ENCODE results near the gene TMEM25. TPM values are rescaled to one million over a fixed set of nuclear protein-coding genes. Genes with fewer than 3 reads are reported as not detected.
A peak's percentile ranks its signal among the peaks of the same experiment; 100 is the strongest.
"Not testable (repeated sequence)": the region's sequence is repeated elsewhere in the genome, so short reads cannot be mapped to it uniquely, and the experiment has no call there.

The TMEM25 gene
- total RNA-seq, 1 experiment from 2014 or later: 12.1 TPM

DNA sequence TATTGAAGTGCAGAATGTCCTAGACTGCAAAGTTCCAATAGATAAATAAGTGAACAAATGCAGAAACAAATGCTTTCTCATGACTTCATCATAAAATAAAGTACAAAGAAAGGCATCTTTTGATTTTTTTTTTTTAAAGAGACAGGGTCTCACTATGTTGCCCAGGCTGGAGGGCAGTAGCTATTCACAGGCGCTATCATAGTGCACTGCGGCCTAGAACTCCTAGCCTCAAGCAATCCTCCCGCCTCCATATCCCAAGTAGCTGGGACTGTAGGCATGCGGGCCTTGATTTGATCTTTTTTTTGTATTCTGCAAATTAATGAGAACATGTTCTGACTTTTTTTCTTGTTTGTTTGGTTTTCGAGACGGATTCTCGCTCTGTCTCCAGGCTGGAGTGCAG, 43.6 kb downstream of the TMEM25 start:
- Histone ChIP-seq H3K4me3 (ENCODE audit: low read length) (no peak overlapping the region), H3K79me2 (ENCODE audit: low read length) (peaks cover 66% of the 10 kb centered on the region), H3K4me2 (ENCODE audit: low read depth, low read length, poor library complexity, severe bottlenecking) (peak overlapping the region; percentile 80), H3K27ac (ENCODE audit: low read length) (no peak overlapping the region), H3K27me3 (ENCODE audit: low read length) (no peaks in the 10 kb centered on the region), H2AFZ (ENCODE audit: low read length) (no peak overlapping the region), H3K9me3 (ENCODE audit: low read length) (no peaks in the 10 kb centered on the region), H3K4me1 (ENCODE audit: low read length) (peaks cover 25% of the 10 kb centered on the region), H3K36me3 (ENCODE audit: insufficient read depth, low read length) (no peaks in the 10 kb centered on the region), H3K9ac (ENCODE audit: low read length) (no peak overlapping the region), H3K9me2 (replicated peaks; ENCODE audit: insufficient read depth, low read length) (no peaks in the 10 kb centered on the region), H4K20me1 (ENCODE audit: insufficient read depth, low read depth, low read length) (peaks cover 11% of the 10 kb centered on the region)
- no peak for DNase-seq

DNA sequence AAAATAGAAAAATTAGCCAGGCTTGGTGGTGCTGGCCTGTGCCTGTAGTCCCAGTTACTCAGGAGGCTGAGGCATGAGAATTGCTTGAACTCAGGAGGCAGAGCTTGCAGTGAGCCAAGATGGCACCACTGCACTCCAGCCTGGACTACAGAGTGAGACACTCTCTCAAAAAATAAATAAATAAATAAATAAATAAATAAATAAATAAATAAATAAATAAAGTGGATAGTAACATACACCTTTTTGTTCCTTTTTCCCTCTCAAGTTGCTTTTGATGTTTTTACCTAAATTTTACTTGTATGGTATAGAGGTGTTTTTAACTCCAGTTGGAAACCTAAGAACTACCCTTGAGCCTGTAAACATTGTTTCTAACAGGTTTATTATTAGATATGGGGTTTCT, 47.0 kb downstream of the TMEM25 start:
- DNase-seq; H3K27ac ChIP-seq (ENCODE audit: low read length); H3K4me3 ChIP-seq (ENCODE audit: low read length); H3K9me3 ChIP-seq (ENCODE audit: low read length); H3K27me3 ChIP-seq (ENCODE audit: low read length); H3K4me2 ChIP-seq (ENCODE audit: low read depth, low read length, poor library complexity, severe bottlenecking); H3K36me3 ChIP-seq (ENCODE audit: insufficient read depth, low read length); H3K9me2 ChIP-seq (replicated peaks; ENCODE audit: insufficient read depth, low read length); H2AFZ ChIP-seq (ENCODE audit: low read length); H3K9ac ChIP-seq (ENCODE audit: low read length): not testable (repeated sequence)
- H4K20me1 ChIP-seq (ENCODE audit: insufficient read depth, low read depth, low read length): peaks cover 10% of the 10 kb centered on the region
- peaks cover 20% of the 10 kb centered on the region for H3K4me1 ChIP-seq (ENCODE audit: low read length)
- peaks cover 71% of the 10 kb centered on the region for H3K79me2 ChIP-seq (ENCODE audit: low read length)

DNA sequence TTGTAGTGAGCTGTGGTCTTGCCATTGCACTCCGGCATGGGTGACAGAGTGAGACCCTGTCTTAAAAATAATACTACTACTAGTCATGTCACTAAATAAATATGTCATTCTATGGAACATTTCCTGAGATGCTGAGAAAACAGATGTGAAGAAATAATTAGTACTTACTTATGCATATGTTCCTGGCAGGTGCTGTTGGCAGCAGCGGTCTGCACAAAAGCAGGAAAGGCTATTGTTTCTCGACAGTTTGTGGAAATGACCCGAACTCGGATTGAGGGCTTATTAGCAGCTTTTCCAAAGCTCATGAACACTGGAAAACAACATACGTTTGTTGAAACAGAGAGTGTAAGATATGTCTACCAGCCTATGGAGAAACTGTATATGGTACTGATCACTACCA, 50.1 kb downstream of the TMEM25 start:
- Histone ChIP-seq H3K27ac (ENCODE audit: low read length) (no peak overlapping the region), H3K4me3 (ENCODE audit: low read length) (no peak overlapping the region), H3K79me2 (ENCODE audit: low read length) (peaks cover 40% of the 10 kb centered on the region), H3K27me3 (ENCODE audit: low read length) (no peaks in the 10 kb centered on the region), H3K9ac (ENCODE audit: low read length) (no peak overlapping the region), H3K9me3 (ENCODE audit: low read length) (no peaks in the 10 kb centered on the region), H3K36me3 (ENCODE audit: insufficient read depth, low read length) (peaks cover 3% of the 10 kb centered on the region; the same call in 1 of the 2 replicates), H4K20me1 (ENCODE audit: insufficient read depth, low read depth, low read length) (peaks cover 5% of the 10 kb centered on the region; the same call in 1 of the 2 replicates), H2AFZ (ENCODE audit: low read length) (no peak overlapping the region), H3K4me2 (ENCODE audit: low read depth, low read length, poor library complexity, severe bottlenecking) (no peak overlapping the region), H3K9me2 (replicated peaks; ENCODE audit: insufficient read depth, low read length) (no peaks in the 10 kb centered on the region), H3K4me1 (ENCODE audit: low read length) (no peaks in the 10 kb centered on the region)
- DNase-seq: no peak

Other genes with a start within 250 kb of the TMEM25 start
- 0.32 and 1.3 TPM in 2 replicates for gene CD3E, start 226.5 kb upstream of the TMEM25 start, total RNA-seq (2014; rRNA removed; shearing (Covaris generic); ENCODE audit: low replicate concordance)
- 3.7 and 5.7 TPM in 2 replicates for gene CD3D, start 188.5 kb upstream of the TMEM25 start, total RNA-seq (2014; rRNA removed; shearing (Covaris generic); ENCODE audit: low replicate concordance)
- 88.1 and 158 TPM in 2 replicates for gene CD3G, start 186.8 kb upstream of the TMEM25 start, total RNA-seq (2014; rRNA removed; shearing (Covaris generic); ENCODE audit: low replicate concordance)
- gene UBE4A, start 171.6 kb upstream of the TMEM25 start, total RNA-seq (2014; rRNA removed; shearing (Covaris generic); ENCODE audit: low replicate concordance): 9.7 and 26.3 TPM in 2 replicates
- gene ATP5MG, start 129.6 kb upstream of the TMEM25 start, total RNA-seq (2014; rRNA removed; shearing (Covaris generic); ENCODE audit: low replicate concordance): 80.7 and 82.4 TPM in 2 replicates
- 37.6 and 40.7 TPM in 2 replicates for gene KMT2A, start 94.7 kb upstream of the TMEM25 start, total RNA-seq (2014; rRNA removed; shearing (Covaris generic); ENCODE audit: low replicate concordance)
- not detected in 2 replicates for gene TTC36, start 3.7 kb upstream of the TMEM25 start, total RNA-seq (2014; rRNA removed; shearing (Covaris generic); ENCODE audit: low replicate concordance)
- 13.5 and 28.6 TPM in 2 replicates for gene IFT46, start 34.7 kb downstream of the TMEM25 start, total RNA-seq (2014; rRNA removed; shearing (Covaris generic); ENCODE audit: low replicate concordance)
- gene ARCN1, start 41.2 kb downstream of the TMEM25 start, total RNA-seq (2014; rRNA removed; shearing (Covaris generic); ENCODE audit: low replicate concordance): 29.6 and 34.4 TPM in 2 replicates
- gene PHLDB1, start 76.4 kb downstream of the TMEM25 start, total RNA-seq (2014; rRNA removed; shearing (Covaris generic); ENCODE audit: low replicate concordance): 0.19 TPM in 1 of 2 replicates, not detected in the other
- gene TREH, start 148.5 kb downstream of the TMEM25 start, total RNA-seq (2014; rRNA removed; shearing (Covaris generic); ENCODE audit: low replicate concordance): not detected in 2 replicates